A673 (cell line): Measurements from ENCODE around the gene ENTR1. TPM values are rescaled to one million over a fixed set of nuclear protein-coding genes. Genes with fewer than 3 reads are reported as not detected.

Experiments used
- BruUV-seq: library from RNA; stranded (reverse); fragments of 400-500 nt; replicated peaks from 2 replicates; lab custom pipeline; 2021; lab: Mats Ljungman, UMichigan
- CTCF ChIA-PET: fragments of 300-600 bp; sonication (Branson Sonifier 250); formaldehyde crosslinking; loops from one replicate; lab custom pipeline; 2022; ENCODE audit warnings: antibody characterized with exemption; lab: Charles Lee
- POLR2A ChIA-PET: fragments of 300-600 bp; sonication (Branson Sonifier 250); formaldehyde crosslinking; loops from one replicate; lab custom pipeline; 2022; ENCODE audit warnings: antibody characterized with exemption; ENCODE audit not compliant: low non-redundant PET; lab: Charles Lee
- DNase-seq: peaks from one replicate; pipeline ENCODE4 v3.0.0-alpha.2; 2015; ENCODE audit warnings: low spot score
- H3K27ac ChIP-seq: fragments of 200-600 bp; sonication (generic); 2 replicates; pipeline ENCODE4 v1.5.1; 2016; ENCODE audit warnings: mixed run types, low read depth, mild to moderate bottlenecking, mixed read lengths, antibody characterized with exemption, low read length; ENCODE audit not compliant: poor library complexity, severe bottlenecking
- H3K27me3 ChIP-seq: fragments of 200-600 bp; sonication (generic); replicated peaks from 2 replicates; pipeline ENCODE4 v1.6.1; 2017; ENCODE audit warnings: mixed run types, low read depth, mild to moderate bottlenecking, mixed read lengths, antibody characterized with exemption, low read length; ENCODE audit not compliant: insufficient read depth, poor library complexity
- H3K36me3 ChIP-seq: fragments of 200-600 bp; sonication (generic); 2 replicates; pipeline ENCODE4 v1.6.1; 2016; ENCODE audit warnings: mixed run types, mild to moderate bottlenecking, mixed read lengths, antibody characterized with exemption, low read length; ENCODE audit not compliant: insufficient read depth, poor library complexity, severe bottlenecking
- H3K4me1 ChIP-seq: fragments of 200-600 bp; sonication (generic); 2 replicates; pipeline ENCODE4 v1.6.1; 2017; ENCODE audit warnings: mixed run types, mild to moderate bottlenecking, mixed read lengths, antibody characterized with exemption, low read length; ENCODE audit not compliant: insufficient read depth, poor library complexity, severe bottlenecking
- H3K4me3 ChIP-seq: fragments of 200-600 bp; sonication (generic); 2 replicates; pipeline ENCODE4 v1.5.1; 2016; ENCODE audit warnings: low read depth, mixed run types, mild to moderate bottlenecking, mixed read lengths, low read length; ENCODE audit not compliant: poor library complexity, severe bottlenecking
- H3K9me3 ChIP-seq: fragments of 200-600 bp; sonication (generic); 2 replicates; pipeline ENCODE4 v1.6.1; 2016; ENCODE audit warnings: mixed run types, low read depth, mild to moderate bottlenecking, mixed read lengths, antibody characterized with exemption, low read length; ENCODE audit not compliant: poor library complexity, severe bottlenecking
- EZH2 ChIP-seq: fragments of 200-600 bp; sonication (generic); IDR thresholded peaks from 2 replicates; pipeline ENCODE4 v1.6.1; 2017; ENCODE audit warnings: borderline replicate concordance, low read depth, mild to moderate bottlenecking, mixed read lengths, antibody characterized with exemption, low read length; ENCODE audit not compliant: poor library complexity, severe bottlenecking
- intact Hi-C: fragments of 100-400 bp; cut with micrococcal nuclease; formaldehyde crosslinking; loops from one replicate; pipeline ENCODE4 v1.10.0; 2022; ENCODE audit not compliant: unreplicated experiment
- total RNA-seq: library from RNA; stranded (reverse); gene quantifications from 2 replicates; pipeline ENCODE4 v1.2.3, GENCODE V29; 2021
- TF ChIP-seq, protein P1 (sequence below): fragments of 300-800, 200-600 bp; sonication (generic); conservative IDR thresholded peaks from 2 replicates; pipeline ENCODE4 v1.5.1; 2017; ENCODE audit warnings: low read depth, mild to moderate bottlenecking, antibody characterized with exemption, low read length, moderate library complexity, mixed read lengths

The ENTR1 gene
- total RNA-seq, 1 experiment from 2014 or later: 146 TPM

DNA sequence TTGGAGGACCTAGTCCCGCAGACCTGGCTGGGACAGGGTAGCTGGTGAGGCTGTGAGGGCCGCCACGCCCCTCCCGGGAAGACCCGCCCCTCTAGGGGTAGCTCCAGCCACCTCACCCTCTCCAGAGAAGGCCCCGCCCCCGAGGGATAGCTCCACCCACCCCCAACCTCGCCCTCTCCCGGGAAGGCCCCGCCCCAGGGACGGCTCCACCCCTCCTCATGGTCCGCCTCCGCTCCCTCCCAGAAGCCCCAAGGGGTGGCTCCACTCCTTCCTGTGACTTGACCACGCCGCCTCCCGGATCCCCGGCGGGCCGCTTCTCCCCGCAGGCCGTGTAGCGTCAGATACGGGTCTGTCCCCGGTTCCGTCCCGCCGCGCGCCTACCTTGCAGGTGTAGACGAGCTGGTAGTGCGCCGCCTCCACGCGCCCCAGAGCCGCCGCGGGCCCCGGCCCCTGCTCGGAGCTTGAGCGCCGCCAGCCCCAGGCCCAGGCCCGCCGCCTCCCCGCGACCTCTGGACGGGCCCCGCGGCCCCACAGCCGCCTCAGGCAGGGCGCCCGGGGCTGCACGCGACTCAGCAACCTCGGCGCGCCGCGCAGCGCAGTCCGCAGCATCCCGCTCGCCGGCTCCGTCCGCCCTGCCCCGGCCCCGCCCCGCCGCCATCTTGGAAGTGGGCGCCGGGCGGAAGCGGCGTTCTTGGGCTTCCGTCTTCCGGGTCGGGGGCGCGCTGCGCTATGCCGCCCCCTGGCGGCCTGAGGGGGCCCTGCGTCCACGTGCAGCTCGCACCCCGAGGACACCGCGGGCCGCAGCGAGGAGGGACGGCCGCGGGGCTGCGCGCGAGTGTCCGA is 47.1 kb downstream of the ENTR1 start, which contains the start of gene DNLZ:
TSS of gene DNLZ (minus strand) at position 639 of the 843 bp plus-strand sequence. CDS start at position 609, 30 bp downstream.
- CTCF ChIA-PET: interaction anchor here (0.5 to 1.3 kb wide), 4 partner anchors 45 to 760 kb away, joined by 3 to 5 read pairs (median 3); no protein-coding TSS in a partner anchor
- TSS peak; percentile 45 for BruUV-seq

DNA sequence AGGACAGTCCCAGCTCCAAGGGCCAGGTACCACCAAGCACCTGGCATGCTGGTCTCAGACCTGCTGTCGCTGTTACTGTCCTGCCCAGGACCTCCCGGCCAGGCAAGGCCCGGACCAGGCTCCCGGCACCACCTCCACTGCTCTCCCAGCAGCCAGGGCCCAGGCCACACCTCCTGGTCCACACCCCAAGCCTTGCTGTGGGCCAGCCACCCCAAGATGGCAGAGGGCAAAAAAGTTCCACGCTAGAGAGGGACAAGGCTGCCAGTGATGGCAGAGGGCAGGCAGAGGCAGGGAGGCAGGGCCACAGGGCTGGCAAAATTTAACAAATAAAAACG is 48.0 kb downstream of the ENTR1 start:
- TF ChIP-seq EZH2: no peak
- TF ChIP-seq, protein P1, sequence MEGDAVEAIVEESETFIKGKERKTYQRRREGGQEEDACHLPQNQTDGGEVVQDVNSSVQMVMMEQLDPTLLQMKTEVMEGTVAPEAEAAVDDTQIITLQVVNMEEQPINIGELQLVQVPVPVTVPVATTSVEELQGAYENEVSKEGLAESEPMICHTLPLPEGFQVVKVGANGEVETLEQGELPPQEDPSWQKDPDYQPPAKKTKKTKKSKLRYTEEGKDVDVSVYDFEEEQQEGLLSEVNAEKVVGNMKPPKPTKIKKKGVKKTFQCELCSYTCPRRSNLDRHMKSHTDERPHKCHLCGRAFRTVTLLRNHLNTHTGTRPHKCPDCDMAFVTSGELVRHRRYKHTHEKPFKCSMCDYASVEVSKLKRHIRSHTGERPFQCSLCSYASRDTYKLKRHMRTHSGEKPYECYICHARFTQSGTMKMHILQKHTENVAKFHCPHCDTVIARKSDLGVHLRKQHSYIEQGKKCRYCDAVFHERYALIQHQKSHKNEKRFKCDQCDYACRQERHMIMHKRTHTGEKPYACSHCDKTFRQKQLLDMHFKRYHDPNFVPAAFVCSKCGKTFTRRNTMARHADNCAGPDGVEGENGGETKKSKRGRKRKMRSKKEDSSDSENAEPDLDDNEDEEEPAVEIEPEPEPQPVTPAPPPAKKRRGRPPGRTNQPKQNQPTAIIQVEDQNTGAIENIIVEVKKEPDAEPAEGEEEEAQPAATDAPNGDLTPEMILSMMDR: no peak
- DNase-seq: no peak
- ChIA-PET CTCF (interaction anchor here (0.6 to 1.3 kb wide), 2 partner anchors 45 to 50 kb away, joined by 3 read pairs; no protein-coding TSS in a partner anchor), POLR2A (interaction anchor here (0.5 to 0.6 kb wide), 3 partner anchors 159 to 1005 kb away, joined by 3 to 4 read pairs (median 4); no protein-coding TSS in a partner anchor)
- Histone ChIP-seq H3K27me3 (no peaks in the 10 kb centered on the region), H3K4me3 (no peak overlapping the region), H3K27ac (no peak overlapping the region), H3K4me1 (peaks cover 5% of the 10 kb centered on the region), H3K36me3 (no peaks in the 10 kb centered on the region), H3K9me3 (no peaks in the 10 kb centered on the region)
- intact Hi-C loops: no loop called here
- no TSS peak for BruUV-seq

More for the DNA sequence above, 47.1 kb downstream of the ENTR1 start, which contains the start of gene DNLZ:
- DNase-seq: peak; percentile 96
- POLR2A ChIA-PET: interaction anchor here (0.5 to 0.7 kb wide), 4 partner anchors 158 to 1006 kb away, joined by 3 to 4 read pairs (median 4); no protein-coding TSS in a partner anchor
- H3K4me1 ChIP-seq: peaks cover 5% of the 10 kb centered on the region
- TF ChIP-seq, protein P1: peak; percentile 81
- no peak for TF ChIP-seq EZH2
- H3K27ac ChIP-seq: peak within 1 kb of the TSS; percentile 94
- H3K27me3 ChIP-seq: no peaks in the 10 kb centered on the region
- H3K36me3 ChIP-seq: no peaks in the 10 kb centered on the region
- intact Hi-C loops: no loop called here
- H3K9me3 ChIP-seq: no peaks in the 10 kb centered on the region
- peak within 1 kb of the TSS; percentile 97 for H3K4me3 ChIP-seq

DNA sequence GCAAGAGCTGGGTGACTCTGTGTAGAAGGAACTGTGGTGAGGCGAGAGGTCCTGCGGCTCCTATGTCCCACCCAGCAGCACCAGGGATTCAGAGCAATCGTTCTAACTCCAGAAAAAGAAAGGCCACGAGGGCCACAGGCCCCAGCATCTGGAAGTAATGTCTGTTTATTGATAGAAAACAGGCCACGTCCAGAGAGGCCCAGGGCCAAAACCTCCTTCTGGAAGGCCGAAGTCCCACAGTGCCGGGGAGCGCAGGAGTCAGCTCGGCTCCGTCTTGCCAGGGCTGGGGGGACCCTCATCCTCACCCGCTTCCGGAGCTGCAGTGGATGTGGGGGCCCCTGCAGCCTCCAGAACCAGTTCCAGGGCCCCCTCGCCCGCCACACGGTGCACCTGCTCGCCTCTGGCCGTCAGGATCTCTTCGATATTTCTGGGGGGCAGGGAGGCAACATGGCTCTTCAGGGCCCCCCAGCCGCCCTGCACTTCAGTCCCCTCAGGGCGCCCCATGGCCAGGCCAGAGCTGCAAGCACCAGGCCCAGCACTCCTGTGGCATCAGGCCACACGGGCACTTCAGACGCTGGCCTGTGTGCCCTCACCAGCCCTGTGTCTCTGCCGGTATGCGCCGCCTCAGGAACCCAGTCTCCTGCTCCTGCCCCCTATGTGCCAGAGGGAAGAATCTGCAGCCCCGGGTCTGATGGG is 48.5 kb downstream of the ENTR1 start:
- Histone ChIP-seq H3K4me1 (peaks cover 5% of the 10 kb centered on the region), H3K27ac (no peak overlapping the region), H3K4me3 (no peak overlapping the region), H3K9me3 (no peaks in the 10 kb centered on the region), H3K36me3 (no peaks in the 10 kb centered on the region), H3K27me3 (no peaks in the 10 kb centered on the region)
- POLR2A ChIA-PET: no interaction called here
- TF ChIP-seq, protein P1: no peak
- no peak for TF ChIP-seq EZH2
- no peak for DNase-seq
- CTCF ChIA-PET: no interaction called here
- intact Hi-C loops: no loop called here
- BruUV-seq: no TSS peak
